Vagina (tissue), 2 donors: Measurements from ENCODE around the gene PPP5C. TPM values are rescaled to one million over a fixed set of nuclear protein-coding genes. Genes with fewer than 3 reads are reported as not detected.

ENCODE experiments used
- DNase-seq, 2 donors: peaks; one replicate each; pipeline ENCODE4 v3.0.0-alpha.2; 2017; ENCODE audit errors: extremely low spot score in 2 of 2
- H3K27ac ChIP-seq: fragments of 200-600 bp; sonication (generic); one replicate; pipeline ENCODE4 v1.5.1; 2019
- H3K27me3 ChIP-seq: fragments of 200-600 bp; sonication (generic); one replicate; pipeline ENCODE4 v1.5.1; 2019
- H3K36me3 ChIP-seq, 2 donors: fragments of 200-600 bp; sonication (generic); one replicate each; pipeline ENCODE4 v1.5.1; 2017 to 2019
- H3K4me1 ChIP-seq: fragments of 200-600 bp; sonication (generic); one replicate; pipeline ENCODE4 v1.5.1; 2019
- H3K4me3 ChIP-seq, 2 donors: fragments of 200-600 bp; sonication (generic); 1 replicate in 1 of 2; 2 replicates in 1 of 2; pipeline ENCODE4 v1.5.1; 2016 to 2019
- H3K9me3 ChIP-seq: fragments of 200-600 bp; sonication (generic); one replicate; pipeline ENCODE4 v1.5.1; 2019
- POLR2A ChIP-seq, 2 donors: fragments of 450-650 bp; IDR thresholded peaks; one replicate each; pipeline ENCODE4 v1.6.1; 2017; ENCODE audit warnings: antibody characterized with exemption in 2 of 2, mild to moderate bottlenecking in 2 of 2, moderate library complexity in 2 of 2
- POLR2AphosphoS5 ChIP-seq, 2 donors: sonication (generic); formaldehyde crosslinking; IDR thresholded peaks; one replicate each; pipeline ENCODE4 v1.9.0; 2017; ENCODE audit warnings: antibody characterized with exemption in 2 of 2, mild to moderate bottlenecking in 2 of 2, low read depth in 1 of 2; ENCODE audit not compliant: insufficient read depth in 1 of 2
- intact Hi-C: fragments of 100-400 bp; cut with DNase I; formaldehyde crosslinking; loops from one replicate; pipeline ENCODE4 v1.15.1; 2023
- total RNA-seq: library from RNA; depleted of rRNA; stranded (reverse); fragments of >200 nt; gene quantifications from one replicate; pipeline ENCODE4 v1.2.3, GENCODE V29; 2016
- TF ChIP-seq, protein P1 (sequence below), 3 experiments: fragments of 450-650 bp in 2 of 3; fragments of 200-600 bp in 1 of 3; sonication (generic) in 1 of 3; IDR thresholded peaks; one replicate each; pipeline ENCODE4 v1.5.1; 2017 to 2019; ENCODE audit warnings: antibody characterized with exemption in 3 of 3, mild to moderate bottlenecking in 2 of 3, moderate library complexity in 2 of 3

PPP5C gene
- total RNA-seq, 1 donor from 2014 or later: 60.4 TPM

DNA sequence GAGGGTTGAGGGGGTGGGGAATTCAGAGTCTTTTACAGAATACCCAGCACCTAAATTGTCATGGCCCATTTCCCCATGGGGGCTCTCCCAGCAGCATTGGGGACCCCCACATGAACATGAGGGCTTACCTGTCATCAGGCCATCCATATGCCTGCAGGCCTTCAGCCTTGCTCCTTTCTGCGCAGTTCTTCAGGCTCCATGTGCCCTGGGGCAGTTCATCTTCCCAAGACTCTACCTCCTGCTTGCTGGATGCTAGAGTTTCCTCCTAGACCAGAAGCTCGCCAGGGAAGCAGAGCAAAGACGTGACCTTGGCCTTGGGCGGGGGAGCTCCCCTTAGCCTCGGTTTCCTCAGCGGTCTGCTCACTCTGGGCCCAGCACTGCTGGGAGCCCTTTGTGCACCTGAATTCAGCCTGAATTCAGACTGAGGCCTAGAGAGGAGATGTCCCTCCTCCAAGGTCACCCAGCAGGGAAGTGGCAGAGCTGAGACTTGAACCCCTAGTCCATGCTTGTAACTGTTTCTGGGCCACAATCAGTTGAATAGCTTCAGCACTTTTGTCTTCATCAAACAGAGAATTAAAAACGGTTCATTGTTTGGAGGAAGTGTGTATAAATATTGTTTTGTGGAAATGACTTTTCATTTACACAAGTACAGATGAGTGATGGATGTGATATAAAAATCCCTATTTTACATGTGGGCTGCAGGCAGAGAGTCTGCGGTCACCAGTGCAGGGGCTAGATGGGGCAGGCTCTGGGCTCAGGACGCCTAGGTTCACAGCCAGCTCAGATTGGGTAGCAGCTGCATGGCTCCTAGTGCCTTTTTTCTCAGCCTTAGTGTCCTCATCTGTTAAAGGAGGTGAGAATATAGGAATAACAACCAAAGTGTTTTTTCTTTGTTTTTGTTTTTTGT, 9.5 kb downstream of the PPP5C start:
- H3K27ac ChIP-seq: no peak overlapping the region
- intact Hi-C loops: no loop called here
- H3K4me1 ChIP-seq: peaks cover 9% of the 10 kb centered on the region
- no peak overlapping the region for H3K4me3 ChIP-seq
- no peaks in the 10 kb centered on the region for H3K9me3 ChIP-seq
- no peak for DNase-seq
- H3K27me3 ChIP-seq: no peaks in the 10 kb centered on the region
- peaks cover 0 to 41% of the 10 kb centered on the region in 2 donors for H3K36me3 ChIP-seq
- no peak for TF ChIP-seq POLR2A (IDR thresholded peaks at IDR 0.05)
- TF ChIP-seq, protein P1, sequence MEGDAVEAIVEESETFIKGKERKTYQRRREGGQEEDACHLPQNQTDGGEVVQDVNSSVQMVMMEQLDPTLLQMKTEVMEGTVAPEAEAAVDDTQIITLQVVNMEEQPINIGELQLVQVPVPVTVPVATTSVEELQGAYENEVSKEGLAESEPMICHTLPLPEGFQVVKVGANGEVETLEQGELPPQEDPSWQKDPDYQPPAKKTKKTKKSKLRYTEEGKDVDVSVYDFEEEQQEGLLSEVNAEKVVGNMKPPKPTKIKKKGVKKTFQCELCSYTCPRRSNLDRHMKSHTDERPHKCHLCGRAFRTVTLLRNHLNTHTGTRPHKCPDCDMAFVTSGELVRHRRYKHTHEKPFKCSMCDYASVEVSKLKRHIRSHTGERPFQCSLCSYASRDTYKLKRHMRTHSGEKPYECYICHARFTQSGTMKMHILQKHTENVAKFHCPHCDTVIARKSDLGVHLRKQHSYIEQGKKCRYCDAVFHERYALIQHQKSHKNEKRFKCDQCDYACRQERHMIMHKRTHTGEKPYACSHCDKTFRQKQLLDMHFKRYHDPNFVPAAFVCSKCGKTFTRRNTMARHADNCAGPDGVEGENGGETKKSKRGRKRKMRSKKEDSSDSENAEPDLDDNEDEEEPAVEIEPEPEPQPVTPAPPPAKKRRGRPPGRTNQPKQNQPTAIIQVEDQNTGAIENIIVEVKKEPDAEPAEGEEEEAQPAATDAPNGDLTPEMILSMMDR (IDR thresholded peaks at IDR 0.05): no peak
- no peak for TF ChIP-seq POLR2AphosphoS5 (IDR thresholded peaks at IDR 0.05; ENCODE audit: insufficient read depth in 1 of 2, low read depth in 1 of 2)

DNA sequence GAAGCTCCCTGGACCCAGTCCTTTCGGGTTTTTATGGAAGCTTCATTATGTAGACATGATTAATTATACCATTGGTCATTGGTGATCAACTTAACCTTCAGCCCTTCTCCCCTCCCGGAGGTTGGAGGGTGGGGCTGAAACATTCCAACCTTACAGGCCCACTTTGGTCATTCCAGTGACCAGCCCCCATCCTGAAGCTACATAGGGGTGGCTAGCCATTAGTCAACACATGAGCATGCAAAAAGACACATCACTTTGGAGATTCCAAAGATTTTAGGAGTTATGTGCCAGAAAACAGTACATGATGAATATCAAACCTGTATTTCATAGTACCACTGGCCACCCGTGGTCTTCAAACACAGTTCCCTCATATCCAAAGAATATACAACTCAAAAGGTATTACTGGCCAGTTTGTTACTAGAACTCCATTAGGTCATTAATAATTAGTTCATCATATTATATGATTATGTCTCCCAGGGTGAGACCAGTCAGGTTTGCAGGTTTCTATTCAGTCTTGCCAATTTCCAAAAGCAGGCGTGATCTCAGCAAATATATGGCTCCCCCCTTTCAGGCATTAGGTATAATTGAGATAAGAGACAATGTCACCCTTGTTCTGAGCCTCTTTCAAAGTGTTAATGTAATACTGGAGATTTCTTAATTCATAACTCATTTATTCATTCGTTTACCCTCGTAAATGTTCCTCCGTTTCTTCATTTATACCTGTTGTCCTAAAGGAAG, 11.1 kb downstream of the PPP5C start:
- H3K27me3 ChIP-seq: no peaks in the 10 kb centered on the region
- TF ChIP-seq POLR2A (IDR thresholded peaks at IDR 0.05): no peak
- TF ChIP-seq, protein P1 (IDR thresholded peaks at IDR 0.05): no peak
- no peak for TF ChIP-seq POLR2AphosphoS5 (IDR thresholded peaks at IDR 0.05; ENCODE audit: insufficient read depth in 1 of 2, low read depth in 1 of 2)
- intact Hi-C loops: no loop called here
- H3K9me3 ChIP-seq: no peaks in the 10 kb centered on the region
- H3K4me1 ChIP-seq: no peaks in the 10 kb centered on the region
- DNase-seq: no peak
- peaks cover 0 to 41% of the 10 kb centered on the region in 2 donors for H3K36me3 ChIP-seq
- no peak overlapping the region for H3K4me3 ChIP-seq
- no peak overlapping the region for H3K27ac ChIP-seq

DNA sequence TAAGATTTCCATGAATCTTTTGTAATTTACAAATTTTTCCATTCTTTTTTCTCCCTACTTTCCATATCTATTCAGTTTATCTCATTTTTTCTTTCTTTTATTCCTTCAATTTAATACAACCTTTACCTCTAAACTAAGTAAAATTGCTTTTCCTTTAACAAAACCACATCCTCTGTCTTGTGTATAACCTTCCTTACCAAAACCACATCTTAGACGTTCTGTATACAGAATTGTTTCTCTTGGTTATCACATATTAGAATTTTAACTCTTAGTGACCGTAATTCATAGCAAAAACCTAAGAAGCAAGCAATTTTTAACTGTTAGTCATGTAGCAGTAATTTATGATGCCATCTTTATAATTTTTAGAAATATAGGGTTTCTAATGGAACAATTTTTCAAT, 15.0 kb downstream of the PPP5C start:
- DNase-seq: no peak
- TF ChIP-seq, protein P1 (IDR thresholded peaks at IDR 0.05): no peak
- no peak for TF ChIP-seq POLR2A (IDR thresholded peaks at IDR 0.05)
- TF ChIP-seq POLR2AphosphoS5 (IDR thresholded peaks at IDR 0.05; ENCODE audit: insufficient read depth in 1 of 2, low read depth in 1 of 2): no peak
- no peaks in the 10 kb centered on the region for H3K4me1 ChIP-seq
- no peaks in the 10 kb centered on the region for H3K27me3 ChIP-seq
- peaks cover 0 to 39% of the 10 kb centered on the region in 2 donors for H3K36me3 ChIP-seq
- no peak overlapping the region for H3K27ac ChIP-seq
- H3K9me3 ChIP-seq: no peaks in the 10 kb centered on the region
- intact Hi-C loops: no loop called here
- H3K4me3 ChIP-seq: no peak overlapping the region

DNA sequence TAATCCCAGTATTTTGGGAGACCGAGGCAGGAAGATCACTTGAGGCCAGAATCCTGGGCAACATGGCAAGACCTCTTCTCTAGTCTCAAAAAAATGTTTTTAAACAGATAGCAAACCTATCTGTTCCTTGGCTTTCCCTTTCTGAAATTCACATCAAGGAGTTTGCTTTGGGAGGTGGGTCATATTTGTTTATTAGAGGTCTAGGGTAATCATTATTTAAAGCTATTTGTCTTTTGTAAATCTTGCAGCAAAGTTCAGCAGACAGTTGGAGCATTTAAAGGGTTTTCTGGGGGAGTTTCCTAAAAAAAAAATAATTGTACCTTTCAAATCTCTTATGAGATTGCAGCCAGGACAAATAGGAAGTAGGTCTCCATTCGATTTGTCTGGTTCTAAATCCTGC, 17.5 kb downstream of the PPP5C start:
- Histone ChIP-seq H3K27me3 (no peaks in the 10 kb centered on the region), H3K27ac (no peak overlapping the region), H3K4me3 (no peak overlapping the region), H3K4me1 (no peaks in the 10 kb centered on the region), H3K9me3 (no peaks in the 10 kb centered on the region), H3K36me3 (peaks cover 0 to 33% of the 10 kb centered on the region in 2 donors)
- no peak for DNase-seq
- intact Hi-C loops: no loop called here
- TF ChIP-seq, protein P1 (IDR thresholded peaks at IDR 0.05): no peak
- TF ChIP-seq POLR2AphosphoS5 (IDR thresholded peaks at IDR 0.05; ENCODE audit: insufficient read depth in 1 of 2, low read depth in 1 of 2) (no peak), POLR2A (IDR thresholded peaks at IDR 0.05) (no peak)
